K562 (cell line): Measurements from ENCODE around the gene BAG2. TPM values are rescaled to one million over a fixed set of nuclear protein-coding genes. Genes with fewer than 3 reads are reported as not detected.

Experiments
- ATAC-seq: fragments of 200-7000 bp; cut with Tn5 transposase; 3 replicates; pipeline ENCODE4 v1.9.1; 2020; ENCODE audit warnings: moderate library complexity
- BruUV-seq: library from RNA; stranded (reverse); fragments of 400-500 nt; replicated peaks from 2 replicates; lab custom pipeline; 2021; lab: Mats Ljungman, UMichigan
- CTCF ChIA-PET: fragments of 300-600 bp; formaldehyde crosslinking; extraction: SDS; loops from one replicate; lab custom pipeline; 2021; ENCODE audit warnings: low intra/inter-chr PET ratio; lab: Yijun Ruan, JAX
- POLR2A ChIA-PET: fragments of 300-600, 350-650 bp; sonication (Branson Sonifier 250); formaldehyde crosslinking; extraction: SDS; loops from one replicate; lab custom pipeline; 2021; ENCODE audit warnings: antibody characterized with exemption, inconsistent platforms; lab: Yijun Ruan, JAX
- DNase-seq, 4 experiments: peaks; one replicate each; pipeline versions ENCODE4 v3.0.0 to v3.0.0-alpha.2; 2011 to 2018; ENCODE audit warnings: low spot score in 3 of 4, mixed read lengths in 3 of 4; ENCODE audit errors: extremely low read depth in 1 of 4
- FAIRE-seq: peaks from 2 replicates; lab custom pipeline; 2011; peaks lifted over from hg19 to GRCh38; lab: Jason Lieb, UNC
- H2AFZ ChIP-seq: 2 replicates; pipeline ENCODE4 v1.6.0; 2011; ENCODE audit warnings: low read depth, low read length, control low read depth, inconsistent platforms
- H3K27ac ChIP-seq: fragments of 200-600 bp; 3 replicates; pipeline ENCODE4 v1.8.0; 2011; ENCODE audit warnings: low read depth, mild to moderate bottlenecking, control low read depth, inconsistent platforms, low read length, moderate library complexity, mixed read lengths; ENCODE audit errors: extremely low read depth
- H3K27me3 ChIP-seq, 2 experiments: fragments of 300-600 bp in 1 of 2; 2 replicates in 1 of 2; 3 replicates in 1 of 2; pipeline versions ENCODE4 v1.6.0 to v1.8.0; 2011; ENCODE audit warnings: inconsistent platforms in 2 of 2, low read length in 2 of 2, mild to moderate bottlenecking in 1 of 2, mixed read lengths in 1 of 2, moderate library complexity in 1 of 2; ENCODE audit not compliant: control insufficient read depth in 2 of 2, insufficient read depth in 2 of 2
- H3K36me3 ChIP-seq: fragments of 300-600 bp; 3 replicates; pipeline ENCODE4 v1.8.0; 2011; ENCODE audit warnings: mild to moderate bottlenecking, low read length, inconsistent platforms; ENCODE audit not compliant: control insufficient read depth, insufficient read depth
- H3K4me1 ChIP-seq, 2 experiments: fragments of 200-600 bp in 1 of 2; replicated peaks in 1 of 2; 2 replicates in 1 of 2; 3 replicates in 1 of 2; pipeline versions ENCODE4 v1.5.1 to v1.8.0; 2011; ENCODE audit warnings: inconsistent platforms in 2 of 2, low read length in 2 of 2, mild to moderate bottlenecking in 1 of 2, mixed read lengths in 1 of 2, moderate library complexity in 1 of 2; ENCODE audit not compliant: control insufficient read depth in 2 of 2, insufficient read depth in 2 of 2
- H3K4me2 ChIP-seq: 2 replicates; pipeline ENCODE4 v1.6.1; 2011; ENCODE audit warnings: low read length, control low read depth, inconsistent platforms, mixed read lengths; ENCODE audit not compliant: insufficient read depth
- H3K4me3 ChIP-seq: fragments of 200-600 bp; sonication (generic), shearing (Covaris generic); 2 replicates; pipeline ENCODE4 v1.5.1; 2016; ENCODE audit warnings: control low read depth, inconsistent platforms
- H3K79me2 ChIP-seq: fragments of 200-600 bp; 3 replicates; pipeline ENCODE4 v1.8.0; 2011; ENCODE audit warnings: low read length, inconsistent platforms; ENCODE audit not compliant: control insufficient read depth, insufficient read depth
- H3K9ac ChIP-seq, 2 experiments: 2 replicates each; pipeline versions ENCODE4 v1.6.0 to v1.6.1; 2011; ENCODE audit warnings: low read depth in 2 of 2, low read length in 2 of 2, control low read depth in 1 of 2, inconsistent platforms in 1 of 2, mild to moderate bottlenecking in 1 of 2, mixed read lengths in 1 of 2; ENCODE audit not compliant: insufficient read depth in 1 of 2
- H3K9me1 ChIP-seq: one replicate; pipeline ENCODE4 v1.6.0; 2011; ENCODE audit warnings: inconsistent platforms, mild to moderate bottlenecking, low read length, moderate library complexity; ENCODE audit not compliant: control insufficient read depth, insufficient read depth
- H3K9me3 ChIP-seq: replicated peaks from 2 replicates; pipeline ENCODE4 v1.5.1; 2011; ENCODE audit warnings: low read depth, low read length, inconsistent platforms; ENCODE audit not compliant: control insufficient read depth, insufficient read depth
- H4K20me1 ChIP-seq: replicated peaks from 2 replicates; pipeline ENCODE4 v1.6.1; 2011; ENCODE audit warnings: low read length, inconsistent platforms, mixed read lengths; ENCODE audit not compliant: control insufficient read depth, insufficient read depth
- CHD7 ChIP-seq: fragments of 200-600 bp; sonication (generic); IDR thresholded peaks from one replicate; pipeline ENCODE4 v1.6.1; 2012; ENCODE audit warnings: mild to moderate bottlenecking, low read depth, low read length, inconsistent platforms
- CTBP1 ChIP-seq: fragments of 450-650 bp; IDR thresholded peaks from 2 replicates; pipeline ENCODE4 v1.6.1; 2016; ENCODE audit warnings: borderline replicate concordance
- NFRKB ChIP-seq: fragments of 450-650 bp; IDR thresholded peaks from 2 replicates; pipeline ENCODE4 v1.6.1; 2016; ENCODE audit warnings: low read depth
- TRIM28 ChIP-seq: fragments of 450-650 bp; IDR thresholded peaks from 2 replicates; pipeline ENCODE4 v1.6.1; 2017
- USF1 ChIP-seq: sonication (generic); formaldehyde crosslinking; IDR thresholded peaks from 2 replicates; pipeline ENCODE4 v1.9.0; 2022; ENCODE audit warnings: mild to moderate bottlenecking, missing genetic modification reagents
- ZFX ChIP-seq: sonication (generic); formaldehyde crosslinking; IDR thresholded peaks from 2 replicates; pipeline ENCODE4 v1.8.0; 2022; ENCODE audit warnings: mild to moderate bottlenecking, missing genetic modification reagents, moderate library complexity
- WGBS: fragments of 100-300 bp; shearing (Covaris generic); methylation state at CpG from one replicate; pipeline ENCODE4 v1.1.6; 2016; ENCODE audit warnings: low coverage, mixed read lengths; ENCODE audit not compliant: insufficient coverage; ENCODE audit errors: missing lambda C conversion rate; 5-methylcytosine and 5-hydroxymethylcytosine counted together
- in situ Hi-C: fragments of 300-500 bp; cut with MboI; formaldehyde crosslinking; loops from 4 replicates; pipeline ENCODE4 v1.15.0; 2018; ENCODE audit warnings: inconsistent platforms, mixed read lengths
- intact Hi-C: fragments of 100-400 bp; cut with micrococcal nuclease; formaldehyde crosslinking; loops from 2 replicates; pipeline ENCODE4 v1.14.2; 2022
- polyA plus RNA-seq, 8 experiments: library from polyadenylated mRNA; depleted of rRNA in 4 of 8; stranded (reverse) in 5 of 8; unstranded in 3 of 8; fragments of >200 nt; fragmentation: Nextera tagmentation in 2 of 8; fragmentation: Illumina TruSeq in 1 of 8; extraction: Ambion mirVana in 2 of 8; extraction: Trizol in 1 of 8; gene quantifications; 2 replicates each; pipeline versions ENCODE4 v1.2.1 to v1.2.3, GENCODE V29; 2011 to 2014; ENCODE audit warnings: inconsistent platforms in 1 of 8, missing spikeins in 1 of 8
- total RNA-seq, 7 experiments: library from RNA; depleted of rRNA in 6 of 7; stranded (reverse); fragments of >200 nt in 6 of 7; fragmentation: Illumina TruSeq in 2 of 7; extraction: Trizol in 2 of 7; gene quantifications; 2 replicates each; pipeline versions ENCODE4 v1.2.1 to v1.2.3, GENCODE V29; 2011 to 2021; ENCODE audit warnings: low replicate concordance in 1 of 7
- TF ChIP-seq, protein P1 (sequence below): fragments of 250-450 bp; sonication (Bioruptor Pico); IDR thresholded peaks from 2 replicates; pipeline ENCODE4 v1.8.0; 2021; ENCODE audit warnings: borderline replicate concordance, mild to moderate bottlenecking, moderate library complexity; ENCODE audit not compliant: poor library complexity, severe bottlenecking

Gene BAG2
- total and polyA plus RNA-seq, 9 of the 15 experiments (the other 6 are each of a cell fraction or from before 2014, with no cell fraction given), result 12.8 to 20.7 (median 17.6) TPM

- Histone ChIP-seq H3K79me2 (0 out of 3 replicates have a peak, but pooled peaks cover 2% of the 10 kb centered on the region), H3K9me3 (no peaks in the 10 kb centered on the region), H3K36me3 (peaks cover 57% of the 10 kb centered on the region), H3K9me1 (no peaks in the 10 kb centered on the region), H3K9ac (no peak overlapping the region), H4K20me1 (no peaks in the 10 kb centered on the region), H2AFZ (no peak overlapping the region), H3K4me2 (no peak overlapping the region), H3K27ac (no peak overlapping the region), H3K4me1 (no peaks in the 10 kb centered on the region), H3K27me3 (no peaks in the 10 kb centered on the region), H3K4me3 (no peak overlapping the region)
- ChIA-PET POLR2A (interaction anchor here (0.6 to 1.3 kb wide), 3 partner anchors 8 to 28 kb away, joined by 3 to 7 read pairs (median 3); no protein-coding TSS in a partner anchor), CTCF (no interaction called here)
- in situ Hi-C loops, result no loop called here
- BruUV-seq, result no TSS peak
- ATAC-seq (no peak), DNase-seq (no peak), FAIRE-seq (no peak)
- 100% methylated on average over 1 of the region's 1 CpG for WGBS
- intact Hi-C loops, result no loop called here
- TF ChIP-seq NFRKB, result no peak
- no peak for TF ChIP-seq CHD7
- TF ChIP-seq ZFX (CRISPR knock-in tag), result no peak
- no peak for TF ChIP-seq TRIM28
- no peak for TF ChIP-seq CTBP1
- TF ChIP-seq, protein P1, sequence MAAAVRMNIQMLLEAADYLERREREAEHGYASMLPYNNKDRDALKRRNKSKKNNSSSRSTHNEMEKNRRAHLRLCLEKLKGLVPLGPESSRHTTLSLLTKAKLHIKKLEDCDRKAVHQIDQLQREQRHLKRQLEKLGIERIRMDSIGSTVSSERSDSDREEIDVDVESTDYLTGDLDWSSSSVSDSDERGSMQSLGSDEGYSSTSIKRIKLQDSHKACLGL (CRISPR knock-in tag), result no peak
- TF ChIP-seq USF1 (CRISPR knock-in tag), result no peak
Measured at GRCh38 chr6:57134954-57135353, 37.2 kb upstream of the BAG2 start.
